Measurements from ENCODE around the gene ENO1.
"Not testable (repeated sequence)": the region's sequence is repeated elsewhere in the genome, so short reads cannot be mapped to it uniquely, and the experiment has no call there.

ENO1 gene

GRCh38 chr1:8892026-8892425 lies 13.5 kb upstream of the ENO1 start:
- ChIA-PET POLR2A (interaction anchor here (2.1 kb wide), 1 partner anchor 13 kb away, joined by 9 read pairs; the partner anchor contains the start of gene ENO1), CTCF (interaction anchor here (0.6 kb wide), 1 partner anchor 250 kb away, joined by 3 read pairs; no protein-coding TSS in a partner anchor)
- TF ChIP-seq BHLHE40 (IDR thresholded peaks at IDR 0.05; ENCODE audit: borderline replicate concordance) (no peak), SUZ12 (IDR thresholded peaks at IDR 0.05) (no peak), TARDBP (IDR thresholded peaks at IDR 0.05) (no peak), PKNOX1 (IDR thresholded peaks at IDR 0.05) (no peak), LEF1 (IDR thresholded peaks at IDR 0.05; ENCODE audit: borderline replicate concordance) (no peak), FOXM1 (IDR thresholded peaks at IDR 0.05; ENCODE audit: borderline replicate concordance) (no peak), NFRKB (IDR thresholded peaks at IDR 0.05) (no peak), FOXK2 (IDR thresholded peaks at IDR 0.05) (no peak), L3MBTL2 (conservative IDR thresholded peaks at IDR 0.05) (no peak), ARNT (IDR thresholded peaks at IDR 0.05) (no peak), SP1 (IDR thresholded peaks at IDR 0.05) (no peak), FOXA1 (IDR thresholded peaks at IDR 0.05) (no peak), CTBP1 (IDR thresholded peaks at IDR 0.05; ENCODE audit: borderline replicate concordance) (no peak), ELF4 (IDR thresholded peaks at IDR 0.05) (no peak), ZNF384 (IDR thresholded peaks at IDR 0.05) (no peak), HDGF (IDR thresholded peaks at IDR 0.05; ENCODE audit: borderline replicate concordance) (no peak)
- DNase-seq (ENCODE audit: extremely low spot score) = no peak

- CTCF ChIA-PET = interaction anchor here (0.6 kb wide), 1 partner anchor 251 kb away, joined by 3 read pairs; no protein-coding TSS in a partner anchor
- no peak for DNase-seq (ENCODE audit: extremely low spot score)
- TF ChIP-seq LEF1 (IDR thresholded peaks at IDR 0.05; ENCODE audit: borderline replicate concordance) (no peak), SP1 (IDR thresholded peaks at IDR 0.05) (no peak), ELF4 (IDR thresholded peaks at IDR 0.05) (no peak), BHLHE40 (IDR thresholded peaks at IDR 0.05; ENCODE audit: borderline replicate concordance) (no peak), CTBP1 (IDR thresholded peaks at IDR 0.05; ENCODE audit: borderline replicate concordance) (no peak), ZNF384 (IDR thresholded peaks at IDR 0.05) (no peak)
- POLR2A ChIA-PET = interaction anchor here (0.7 to 2.1 kb wide), 2 partner anchors 11 to 13 kb away, joined by 3 to 9 read pairs; partner anchors contain the start of gene ENO1
Measured at GRCh38 chr1:8891401-8891800, 12.9 kb upstream of the ENO1 start.

GRCh38 chr1:8889925-8890785 lies 11.7 kb upstream of the ENO1 start:
- DNase-seq (ENCODE audit: extremely low spot score) = no peak
- ChIA-PET POLR2A (no interaction called here), CTCF (no interaction called here)
- no peak for TF ChIP-seq FOXA1 (IDR thresholded peaks at IDR 0.05)
- TF ChIP-seq ARNT (IDR thresholded peaks at IDR 0.05) = no peak
- no peak for TF ChIP-seq FOXM1 (IDR thresholded peaks at IDR 0.05; ENCODE audit: borderline replicate concordance)
- TF ChIP-seq SP1 (IDR thresholded peaks at IDR 0.05) = no peak
- TF ChIP-seq LEF1 (IDR thresholded peaks at IDR 0.05; ENCODE audit: borderline replicate concordance) = no peak
- TF ChIP-seq ELF4 (IDR thresholded peaks at IDR 0.05) = no peak
- TF ChIP-seq PKNOX1 (IDR thresholded peaks at IDR 0.05) = no peak
- TF ChIP-seq SUZ12 (IDR thresholded peaks at IDR 0.05) = no peak
- TF ChIP-seq NFRKB (IDR thresholded peaks at IDR 0.05) = no peak
- TF ChIP-seq L3MBTL2 (conservative IDR thresholded peaks at IDR 0.05) = no peak
- no peak for TF ChIP-seq FOXK2 (IDR thresholded peaks at IDR 0.05)
- TF ChIP-seq HDGF (IDR thresholded peaks at IDR 0.05; ENCODE audit: borderline replicate concordance) = no peak

GRCh38 chr1:8889103-8889846 lies 10.8 kb upstream of the ENO1 start:
- ChIA-PET POLR2A (no interaction called here), CTCF (no interaction called here)
- no peak for DNase-seq (ENCODE audit: extremely low spot score)
- no peak for TF ChIP-seq ZNF384 (IDR thresholded peaks at IDR 0.05)
- no peak for TF ChIP-seq TARDBP (IDR thresholded peaks at IDR 0.05)
- no peak for TF ChIP-seq SP1 (IDR thresholded peaks at IDR 0.05)
- no peak for TF ChIP-seq FOXA1 (IDR thresholded peaks at IDR 0.05)
- TF ChIP-seq PKNOX1 (IDR thresholded peaks at IDR 0.05) = no peak
- TF ChIP-seq FOXK2 (IDR thresholded peaks at IDR 0.05) = no peak
- no peak for TF ChIP-seq FOXM1 (IDR thresholded peaks at IDR 0.05; ENCODE audit: borderline replicate concordance)
- TF ChIP-seq SUZ12 (IDR thresholded peaks at IDR 0.05) = no peak
- no peak for TF ChIP-seq NFRKB (IDR thresholded peaks at IDR 0.05)
- TF ChIP-seq ELF4 (IDR thresholded peaks at IDR 0.05) = no peak
- no peak for TF ChIP-seq CTBP1 (IDR thresholded peaks at IDR 0.05; ENCODE audit: borderline replicate concordance)

GRCh38 chr1:8886589-8886988 lies 8.1 kb upstream of the ENO1 start:
- no peak for DNase-seq (ENCODE audit: extremely low spot score)
- TF ChIP-seq BHLHE40 (IDR thresholded peaks at IDR 0.05; ENCODE audit: borderline replicate concordance) = no peak
- no peak for TF ChIP-seq NFRKB (IDR thresholded peaks at IDR 0.05)
- no peak for TF ChIP-seq CTBP1 (IDR thresholded peaks at IDR 0.05; ENCODE audit: borderline replicate concordance)
- TF ChIP-seq FOXM1 (IDR thresholded peaks at IDR 0.05; ENCODE audit: borderline replicate concordance) = no peak
- TF ChIP-seq FOXA1 (IDR thresholded peaks at IDR 0.05) = no peak
- TF ChIP-seq L3MBTL2 (conservative IDR thresholded peaks at IDR 0.05) = no peak
- no peak for TF ChIP-seq LEF1 (IDR thresholded peaks at IDR 0.05; ENCODE audit: borderline replicate concordance)
- TF ChIP-seq TARDBP (IDR thresholded peaks at IDR 0.05) = no peak
- TF ChIP-seq ZNF384 (IDR thresholded peaks at IDR 0.05) = no peak
- TF ChIP-seq ELF4 (IDR thresholded peaks at IDR 0.05) = no peak
- TF ChIP-seq HDGF (IDR thresholded peaks at IDR 0.05; ENCODE audit: borderline replicate concordance) = no peak
- TF ChIP-seq SP1 (IDR thresholded peaks at IDR 0.05) = no peak
- TF ChIP-seq FOXK2 (IDR thresholded peaks at IDR 0.05) = no peak
- no peak for TF ChIP-seq ARNT (IDR thresholded peaks at IDR 0.05)
- no peak for TF ChIP-seq SUZ12 (IDR thresholded peaks at IDR 0.05)
- no peak for TF ChIP-seq PKNOX1 (IDR thresholded peaks at IDR 0.05)
- POLR2A ChIA-PET = interaction anchor here (1.8 kb wide), 1 partner anchor 8 kb away, joined by 5 read pairs; the partner anchor contains the start of gene ENO1
- CTCF ChIA-PET = no interaction called here

GRCh38 chr1:8886031-8886524 lies 7.6 kb upstream of the ENO1 start:
- CTCF ChIA-PET, POLR2A ChIA-PET: not testable (repeated sequence)

GRCh38 chr1:8884105-8884504 lies 5.6 kb upstream of the ENO1 start:
- POLR2A ChIA-PET; CTCF ChIA-PET; DNase-seq (ENCODE audit: extremely low spot score): not testable (repeated sequence)

More at GRCh38 chr1:8886031-8886524, 7.6 kb upstream of the ENO1 start:
- DNase-seq (ENCODE audit: extremely low spot score) = not testable (repeated sequence)

Data from HEK293T (cell line).